H9 (cell line): Measurements from ENCODE around the gene SLC12A4. TPM values are rescaled to one million over a fixed set of nuclear protein-coding genes. Genes with fewer than 3 reads are reported as not detected.

ENCODE experiments used
- DNase-seq: peaks from one replicate; pipeline ENCODE4 v3.0.0-alpha.2; 2017
- H2AFZ ChIP-seq: one replicate; pipeline ENCODE4 v1.6.1; 2013; ENCODE audit warnings: mild to moderate bottlenecking, low read length, control low read depth, moderate library complexity
- H2AK5ac ChIP-seq: 2 replicates; pipeline ENCODE4 v1.6.1; 2013; ENCODE audit warnings: low read length, control low read depth, mixed read lengths; ENCODE audit not compliant: insufficient read length
- H2BK120ac ChIP-seq: one replicate; pipeline ENCODE4 v1.6.1; 2013; ENCODE audit warnings: low read depth, mild to moderate bottlenecking, low read length, control low read depth, inconsistent platforms; ENCODE audit not compliant: poor library complexity, severe bottlenecking
- H2BK12ac ChIP-seq: 2 replicates; pipeline ENCODE4 v1.6.1; 2013; ENCODE audit warnings: low read length, control low read depth, mixed read lengths, low read depth; ENCODE audit not compliant: insufficient read length
- H2BK15ac ChIP-seq: 2 replicates; pipeline ENCODE4 v1.6.1; 2013; ENCODE audit warnings: low read depth, low read length, control low read depth
- H2BK20ac ChIP-seq: one replicate; pipeline ENCODE4 v1.6.1; 2013; ENCODE audit warnings: low read depth, mild to moderate bottlenecking, low read length, control low read depth, inconsistent platforms; ENCODE audit not compliant: poor library complexity, severe bottlenecking
- H2BK5ac ChIP-seq: 2 replicates; pipeline ENCODE4 v1.6.1; 2013; ENCODE audit warnings: low read length, control low read depth, mixed read lengths; ENCODE audit not compliant: insufficient read length
- H3K14ac ChIP-seq: 2 replicates; pipeline ENCODE4 v1.6.1; 2013; ENCODE audit warnings: low read length, control low read depth; ENCODE audit not compliant: insufficient read depth
- H3K18ac ChIP-seq: 2 replicates; pipeline ENCODE4 v1.6.1; 2013; ENCODE audit warnings: low read depth, mild to moderate bottlenecking, mixed read lengths, low read length, control low read depth; ENCODE audit not compliant: insufficient read length
- H3K23ac ChIP-seq: 2 replicates; pipeline ENCODE4 v1.6.1; 2013; ENCODE audit warnings: low read length, control low read depth, mixed read lengths, low read depth; ENCODE audit not compliant: insufficient read length
- H3K23me2 ChIP-seq: 2 replicates; pipeline ENCODE4 v1.6.1; 2013; ENCODE audit warnings: low read depth, mild to moderate bottlenecking, mixed read lengths, low read length, control low read depth; ENCODE audit not compliant: insufficient read length, poor library complexity, severe bottlenecking
- H3K27ac ChIP-seq: 2 replicates; pipeline ENCODE4 v1.5.1; 2013; ENCODE audit warnings: low read length, control low read depth, mixed read lengths, low read depth; ENCODE audit not compliant: insufficient read length
- H3K27me3 ChIP-seq: 2 replicates; pipeline ENCODE4 v1.6.1; 2013; ENCODE audit warnings: low read length, control low read depth, inconsistent platforms; ENCODE audit not compliant: insufficient read depth
- H3K4ac ChIP-seq: 2 replicates; pipeline ENCODE4 v1.6.1; 2013; ENCODE audit warnings: low read depth, mild to moderate bottlenecking, control low read depth, inconsistent platforms, low read length, moderate library complexity
- H3K4me1 ChIP-seq: 2 replicates; pipeline ENCODE4 v1.6.1; 2013; ENCODE audit warnings: low read length, control low read depth, inconsistent platforms; ENCODE audit not compliant: insufficient read depth
- H3K4me2 ChIP-seq: 2 replicates; pipeline ENCODE4 v1.6.1; 2013; ENCODE audit warnings: low read length, control low read depth, mixed read lengths; ENCODE audit not compliant: insufficient read length, insufficient read depth
- H3K56ac ChIP-seq: 2 replicates; pipeline ENCODE4 v1.6.1; 2013; ENCODE audit warnings: low read depth, mild to moderate bottlenecking, mixed read lengths, low read length, control low read depth; ENCODE audit not compliant: insufficient read length
- H3K79me1 ChIP-seq: 2 replicates; pipeline ENCODE4 v1.6.1; 2013; ENCODE audit warnings: low read depth, mild to moderate bottlenecking, moderate library complexity, low read length, control low read depth, inconsistent platforms; ENCODE audit not compliant: insufficient read depth, poor library complexity, severe bottlenecking
- H3K79me2 ChIP-seq: 2 replicates; pipeline ENCODE4 v1.6.1; 2013; ENCODE audit warnings: low read length, control low read depth, inconsistent platforms; ENCODE audit not compliant: insufficient read depth
- H3K9ac ChIP-seq: 2 replicates; pipeline ENCODE4 v1.6.1; 2013; ENCODE audit warnings: low read length, control low read depth, mixed read lengths; ENCODE audit not compliant: insufficient read length; ENCODE audit errors: extremely low read depth
- H3K9me3 ChIP-seq: one replicate; pipeline ENCODE4 v1.6.1; 2013; ENCODE audit warnings: low read depth, low read length, inconsistent platforms; ENCODE audit not compliant: control insufficient read depth
- H3T11ph ChIP-seq: one replicate; pipeline ENCODE4 v1.6.1; 2013; ENCODE audit warnings: mild to moderate bottlenecking, low read length, control low read depth, inconsistent platforms
- H4K20me1 ChIP-seq: one replicate; pipeline ENCODE4 v1.6.1; 2013; ENCODE audit not compliant: control insufficient read depth, insufficient read length, insufficient read depth
- H4K5ac ChIP-seq: 2 replicates; pipeline ENCODE4 v1.6.1; 2013; ENCODE audit warnings: low read depth, mild to moderate bottlenecking, mixed read lengths, low read length, control low read depth; ENCODE audit not compliant: insufficient read length
- H4K8ac ChIP-seq: replicated peaks from 2 replicates; pipeline ENCODE4 v1.6.1; 2013; ENCODE audit warnings: low read length, control low read depth, mixed read lengths, low read depth; ENCODE audit not compliant: insufficient read length
- H4K91ac ChIP-seq: 2 replicates; pipeline ENCODE4 v1.6.1; 2013; ENCODE audit warnings: low read depth, mild to moderate bottlenecking, moderate library complexity, mixed read lengths, low read length, control low read depth; ENCODE audit not compliant: insufficient read length
- H3K27ac Mint-ChIP-seq, 3 experiments: 2 replicates in 2 of 3; 3 replicates in 1 of 3; pipeline ENCODE4 v1.8.0; 2020 to 2021; ENCODE audit warnings: mixed read lengths in 3 of 3, mild to moderate bottlenecking in 1 of 3, moderate library complexity in 1 of 3
- H3K27me3 Mint-ChIP-seq: 2 replicates; pipeline ENCODE4 v1.8.0; 2021; ENCODE audit warnings: low read depth, mild to moderate bottlenecking, moderate library complexity, mixed read lengths
- H3K36me3 Mint-ChIP-seq, 3 experiments: 2 replicates in 2 of 3; 3 replicates in 1 of 3; pipeline ENCODE4 v1.8.0; 2020 to 2021; ENCODE audit warnings: low read depth in 3 of 3, mixed read lengths in 3 of 3; ENCODE audit not compliant: insufficient read depth in 1 of 3
- H3K4me1 Mint-ChIP-seq, 2 experiments: 2 replicates each; pipeline ENCODE4 v1.8.0; 2020; ENCODE audit warnings: mixed read lengths in 2 of 2
- H3K4me3 Mint-ChIP-seq, 2 experiments: 2 replicates in 1 of 2; 3 replicates in 1 of 2; pipeline ENCODE4 v1.8.0; 2020 to 2021; ENCODE audit warnings: mild to moderate bottlenecking in 2 of 2, mixed read lengths in 2 of 2, moderate library complexity in 1 of 2
- H3K9me3 Mint-ChIP-seq, 2 experiments: 2 replicates in 1 of 2; 3 replicates in 1 of 2; pipeline ENCODE4 v1.8.0; 2020; ENCODE audit warnings: mild to moderate bottlenecking in 2 of 2, mixed read lengths in 2 of 2, moderate library complexity in 1 of 2
- CTCF ChIP-seq: fragments of 200-600 bp; sonication (generic); conservative IDR thresholded peaks from 3 replicates; pipeline ENCODE4 v1.8.0; 2021; ENCODE audit warnings: antibody characterized with exemption, mild to moderate bottlenecking
- WGBS: extraction: QIAGEN DNeasy Blood & Tissue Kit; methylation state at CpG from one replicate; pipeline ENCODE4 v1.1.7; 2013; ENCODE audit warnings: missing lambda C conversion rate, low lambda C conversion rate, mixed read lengths; ENCODE audit not compliant: insufficient read length; ENCODE audit errors: extremely low coverage; 5-methylcytosine and 5-hydroxymethylcytosine counted together
- total RNA-seq: library from RNA; stranded (reverse); gene quantifications from 2 replicates; pipeline ENCODE4 v1.2.1, GENCODE V29; 2021

The SLC12A4 gene
- total RNA-seq, 1 experiment from 2014 or later: 46.7 TPM

- TF ChIP-seq CTCF: peak; percentile 100
- Histone ChIP-seq H3K27ac (no peak overlapping the region), H3T11ph (no peak overlapping the region), H3K56ac (no peak overlapping the region), H3K14ac (no peak overlapping the region), H2BK5ac (no peak overlapping the region), H2BK12ac (no peak overlapping the region), H3K4me2 (no peak overlapping the region), H2BK15ac (no peak overlapping the region), H3K79me2 (no peaks in the 10 kb centered on the region), H2AFZ (no peak overlapping the region), H4K5ac (no peak overlapping the region), H3K79me1 (no peaks in the 10 kb centered on the region), H2BK120ac (no peak overlapping the region), H4K8ac (no peak overlapping the region), H4K20me1 (no peaks in the 10 kb centered on the region), H2BK20ac (no peak overlapping the region), H4K91ac (no peak overlapping the region), H3K4me1 (no peaks in the 10 kb centered on the region), H3K23ac (no peak overlapping the region), H3K9ac (no peak overlapping the region), H3K23me2 (no peaks in the 10 kb centered on the region), H3K9me3 (no peaks in the 10 kb centered on the region), H3K4ac (no peak overlapping the region), H3K18ac (peak overlapping the region; percentile 27), H2AK5ac (no peak overlapping the region), H3K27me3 (no peaks in the 10 kb centered on the region)
- DNase-seq: peak; percentile 85
- peak overlapping the region in 1 of 2 experiments; percentile 20; a peak in 1 of 5 replicates for H3K4me3 Mint-ChIP-seq
- H3K27me3 Mint-ChIP-seq: peaks cover 28% of the 10 kb centered on the region
- no peak overlapping the region for H3K27ac Mint-ChIP-seq
- no CpG with 5 or more reads among the region's 39 CpGs for WGBS
- no peaks in the 10 kb centered on the region for H3K36me3 Mint-ChIP-seq
- H3K4me1 Mint-ChIP-seq: 0 out of 4 replicates have a peak, but pooled peaks cover 0 to 2% of the 10 kb centered on the region in 2 experiments
- H3K9me3 Mint-ChIP-seq: no peaks in the 10 kb centered on the region
These were observed 25.0 kb upstream of the SLC12A4 start for GRCh38 chr16:67993207-67994039.
